Endothelial cell of umbilical vein (primary cell): ENCODE data around the gene CDCA7L. TPM values are rescaled to one million over a fixed set of nuclear protein-coding genes. Genes with fewer than 3 reads are reported as not detected.

ENCODE experiments used
- BruUV-seq: library from RNA; stranded (reverse); fragments of 400-500 nt; replicated peaks from 2 replicates; lab custom pipeline; 2021; lab: Mats Ljungman, UMichigan
- CTCF ChIA-PET: fragments of 300-600, 350-600 bp; sonication (Branson Sonifier 250); formaldehyde crosslinking; loops from one replicate; lab custom pipeline; 2021; ENCODE audit warnings: antibody characterized with exemption, inconsistent platforms; lab: Charles Lee
- POLR2A ChIA-PET: fragments of 300-600, 350-600 bp; sonication (Branson Sonifier 250); formaldehyde crosslinking; loops from one replicate; lab custom pipeline; 2021; ENCODE audit warnings: antibody characterized with exemption, inconsistent platforms; lab: Charles Lee
- DNase-seq: peaks from one replicate; pipeline ENCODE4 v3.0.0-alpha.2; 2011; ENCODE audit warnings: low read depth, low spot score
- FAIRE-seq: peaks from 2 replicates; lab custom pipeline; 2011; peaks lifted over from hg19 to GRCh38; lab: Jason Lieb, UNC
- H2AFZ ChIP-seq: 2 replicates; pipeline ENCODE4 v1.6.0; 2012; ENCODE audit warnings: low read depth, low read length, control low read depth, inconsistent platforms
- H3K27ac ChIP-seq: 2 replicates; pipeline ENCODE4 v1.5.1; 2011; ENCODE audit warnings: low read depth, mild to moderate bottlenecking, control low read depth, low read length, moderate library complexity; ENCODE audit not compliant: insufficient read depth
- H3K27me3 ChIP-seq, 2 experiments: 2 replicates each; pipeline versions ENCODE4 v1.6.0 to v1.6.1; 2011; ENCODE audit warnings: low read length in 2 of 2, mixed read lengths in 1 of 2; ENCODE audit not compliant: control insufficient read depth in 2 of 2, insufficient read depth in 2 of 2
- H3K36me3 ChIP-seq, 2 experiments: 2 replicates in 1 of 2; 3 replicates in 1 of 2; pipeline ENCODE4 v1.5.1; 2011; ENCODE audit warnings: low read length in 2 of 2, mild to moderate bottlenecking in 1 of 2, moderate library complexity in 1 of 2; ENCODE audit not compliant: control insufficient read depth in 2 of 2, insufficient read depth in 2 of 2; ENCODE audit errors: extremely low read depth in 1 of 2
- H3K4me1 ChIP-seq: 3 replicates; pipeline ENCODE4 v1.5.1; 2011; ENCODE audit warnings: mild to moderate bottlenecking, low read length; ENCODE audit not compliant: control insufficient read depth, insufficient read depth; ENCODE audit errors: extremely low read depth
- H3K4me2 ChIP-seq: 2 replicates; pipeline ENCODE4 v1.6.1; 2011; ENCODE audit warnings: low read length, control low read depth, mixed read lengths; ENCODE audit not compliant: insufficient read depth
- H3K4me3 ChIP-seq, 3 experiments: fragments of 200-600 bp in 1 of 3; sonication (generic), shearing (Covaris generic) in 1 of 3; replicated peaks in 1 of 3; 2 replicates each; pipeline ENCODE4 v1.5.1; 2011 to 2016; ENCODE audit warnings: control low read depth in 3 of 3, low read length in 3 of 3, mild to moderate bottlenecking in 2 of 3, inconsistent platforms in 1 of 3, low read depth in 1 of 3, moderate library complexity in 1 of 3; ENCODE audit not compliant: insufficient read depth in 1 of 3
- H3K79me2 ChIP-seq: 2 replicates; pipeline ENCODE4 v1.6.0; 2012; ENCODE audit warnings: low read length, inconsistent platforms; ENCODE audit not compliant: control insufficient read depth, insufficient read depth
- H3K9ac ChIP-seq: replicated peaks from 2 replicates; pipeline ENCODE3; 2011; ENCODE audit warnings: low read length, control low read depth; ENCODE audit not compliant: insufficient read depth; ENCODE audit errors: extremely low read depth
- H3K9me1 ChIP-seq: replicated peaks from 3 replicates; pipeline ENCODE4 v1.6.0; 2011; ENCODE audit warnings: mild to moderate bottlenecking, low read length; ENCODE audit not compliant: control insufficient read depth, insufficient read depth; ENCODE audit errors: extremely low read depth
- H3K9me3 ChIP-seq: replicated peaks from 2 replicates; pipeline ENCODE4 v1.5.1; 2012; ENCODE audit warnings: low read length, inconsistent platforms; ENCODE audit not compliant: control insufficient read depth, insufficient read depth
- H4K20me1 ChIP-seq: replicated peaks from 2 replicates; pipeline ENCODE3; 2011; ENCODE audit warnings: mild to moderate bottlenecking, low read length; ENCODE audit not compliant: control insufficient read depth, insufficient read depth; ENCODE audit errors: extremely low read depth
- EZH2 ChIP-seq: IDR thresholded peaks from 2 replicates; pipeline ENCODE4 v1.6.1; 2012; ENCODE audit warnings: borderline replicate concordance, low read depth, mild to moderate bottlenecking, moderate library complexity, low read length, inconsistent platforms; ENCODE audit not compliant: severe bottlenecking
- FOS ChIP-seq: IDR thresholded peaks from 2 replicates; pipeline ENCODE4 v1.6.1; 2011; ENCODE audit warnings: mild to moderate bottlenecking, low read length, moderate library complexity, borderline replicate concordance; ENCODE audit not compliant: insufficient read depth
- GATA2 ChIP-seq: IDR thresholded peaks from 2 replicates; pipeline ENCODE4 v1.7.0; 2011; ENCODE audit warnings: low read depth, mild to moderate bottlenecking, moderate library complexity, mixed read lengths, low read length; ENCODE audit not compliant: insufficient read length, insufficient read depth
- JUN ChIP-seq: IDR thresholded peaks from 2 replicates; pipeline ENCODE4 v1.6.1; 2011; ENCODE audit warnings: borderline replicate concordance, low read depth; ENCODE audit not compliant: insufficient read length, insufficient read depth
- MYC ChIP-seq: IDR thresholded peaks from one replicate; pipeline ENCODE4 v1.6.1; 2011; ENCODE audit warnings: mild to moderate bottlenecking, low read depth, low read length
- POLR2A ChIP-seq: IDR thresholded peaks from 2 replicates; pipeline ENCODE4 v1.6.1; 2012; ENCODE audit warnings: low read depth, mild to moderate bottlenecking, control low read depth, low read length
- POLR2AphosphoS5 ChIP-seq: IDR thresholded peaks from 2 replicates; pipeline ENCODE4 v1.6.1; 2012; ENCODE audit warnings: low read depth, mild to moderate bottlenecking, control low read depth, low read length, moderate library complexity; ENCODE audit not compliant: insufficient read depth
- dilution Hi-C: fragments of 300-500 bp; cut with MboI; formaldehyde crosslinking; loops from one replicate; pipeline ENCODE4 v1.15.0; 2019; ENCODE audit warnings: low sequenced_read_pairs; ENCODE audit not compliant: extremely low pct_ligation_motif_present
- intact Hi-C: fragments of 100-400 bp; cut with micrococcal nuclease; formaldehyde crosslinking; loops from one replicate; pipeline ENCODE4 v1.10.0; 2022
- polyA plus RNA-seq, 4 experiments: library from polyadenylated mRNA; depleted of rRNA in 3 of 4; stranded (reverse) in 3 of 4; unstranded in 1 of 4; fragments of >200 nt; gene quantifications; 2 replicates each; pipeline versions ENCODE4 v1.2.1 to v1.2.3, GENCODE V29; 2011 to 2012; ENCODE audit warnings: missing spikeins in 1 of 4
- total RNA-seq: library from RNA; stranded (reverse); gene quantifications from 2 replicates; pipeline ENCODE4 v1.2.3, GENCODE V29; 2021
- TF ChIP-seq, protein P1 (sequence below): IDR thresholded peaks from 2 replicates; pipeline ENCODE4 v1.6.1; 2011; ENCODE audit not compliant: insufficient read depth, insufficient read length
- TF ChIP-seq, protein P2 (sequence below), 2 donors: IDR thresholded peaks; 1 replicate in 1 of 2; 2 replicates in 1 of 2; pipeline ENCODE4 v1.5.1; 2011; ENCODE audit warnings: low read length in 2 of 2, mild to moderate bottlenecking in 2 of 2, moderate library complexity in 2 of 2, control low read depth in 1 of 2, inconsistent platforms in 1 of 2, low read depth in 1 of 2; ENCODE audit not compliant: insufficient read depth in 1 of 2; ENCODE audit errors: extremely low read depth in 1 of 2

The CDCA7L gene
- total and polyA plus RNA-seq, 2 donors (not counting 3 experiments of a cell fraction or from before 2014, with no cell fraction given): 68.4 to 91.6 TPM

DNA sequence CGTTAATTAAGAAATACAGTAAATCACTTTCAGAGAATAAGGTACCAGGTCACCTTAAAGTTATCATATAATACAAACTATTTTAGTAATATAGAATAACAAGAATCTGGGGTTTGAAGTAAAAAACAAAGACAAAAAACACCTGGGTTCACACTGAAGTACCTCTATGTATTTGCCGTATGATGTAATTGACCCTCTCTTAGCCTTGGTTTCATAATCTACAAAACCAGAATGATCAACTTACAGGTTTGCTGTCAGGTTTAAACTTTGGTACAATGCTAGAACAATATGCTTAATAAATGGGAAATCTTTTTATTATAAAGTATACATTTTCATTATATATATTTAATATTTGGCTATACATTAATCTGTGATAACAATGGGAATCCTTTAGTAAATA, 58.3 kb downstream of the CDCA7L start:
- H3K27me3 ChIP-seq: no peaks in the 10 kb centered on the region
- no TSS peak for BruUV-seq
- no peak overlapping the region for H3K27ac ChIP-seq
- ChIA-PET POLR2A (no interaction called here), CTCF (no interaction called here)
- no peak overlapping the region for H3K4me2 ChIP-seq
- DNase-seq (no peak), FAIRE-seq (no peak)
- H3K36me3 ChIP-seq: no peaks in the 10 kb centered on the region
- no peak overlapping the region for H3K9ac ChIP-seq
- dilution Hi-C loops: no loop called here
- H4K20me1 ChIP-seq: no peaks in the 10 kb centered on the region
- no peak overlapping the region for H3K4me3 ChIP-seq
- no peaks in the 10 kb centered on the region for H3K79me2 ChIP-seq
- H3K9me1 ChIP-seq: no peaks in the 10 kb centered on the region
- H3K9me3 ChIP-seq: no peaks in the 10 kb centered on the region
- TF ChIP-seq JUN (no peak), FOS (no peak), GATA2 (no peak), POLR2A (no peak), MYC (no peak), POLR2AphosphoS5 (no peak), EZH2 (no peak)
- TF ChIP-seq, protein P1, sequence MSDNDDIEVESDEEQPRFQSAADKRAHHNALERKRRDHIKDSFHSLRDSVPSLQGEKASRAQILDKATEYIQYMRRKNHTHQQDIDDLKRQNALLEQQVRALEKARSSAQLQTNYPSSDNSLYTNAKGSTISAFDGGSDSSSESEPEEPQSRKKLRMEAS: no peak
- TF ChIP-seq, protein P2, sequence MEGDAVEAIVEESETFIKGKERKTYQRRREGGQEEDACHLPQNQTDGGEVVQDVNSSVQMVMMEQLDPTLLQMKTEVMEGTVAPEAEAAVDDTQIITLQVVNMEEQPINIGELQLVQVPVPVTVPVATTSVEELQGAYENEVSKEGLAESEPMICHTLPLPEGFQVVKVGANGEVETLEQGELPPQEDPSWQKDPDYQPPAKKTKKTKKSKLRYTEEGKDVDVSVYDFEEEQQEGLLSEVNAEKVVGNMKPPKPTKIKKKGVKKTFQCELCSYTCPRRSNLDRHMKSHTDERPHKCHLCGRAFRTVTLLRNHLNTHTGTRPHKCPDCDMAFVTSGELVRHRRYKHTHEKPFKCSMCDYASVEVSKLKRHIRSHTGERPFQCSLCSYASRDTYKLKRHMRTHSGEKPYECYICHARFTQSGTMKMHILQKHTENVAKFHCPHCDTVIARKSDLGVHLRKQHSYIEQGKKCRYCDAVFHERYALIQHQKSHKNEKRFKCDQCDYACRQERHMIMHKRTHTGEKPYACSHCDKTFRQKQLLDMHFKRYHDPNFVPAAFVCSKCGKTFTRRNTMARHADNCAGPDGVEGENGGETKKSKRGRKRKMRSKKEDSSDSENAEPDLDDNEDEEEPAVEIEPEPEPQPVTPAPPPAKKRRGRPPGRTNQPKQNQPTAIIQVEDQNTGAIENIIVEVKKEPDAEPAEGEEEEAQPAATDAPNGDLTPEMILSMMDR (IDR thresholded peaks at IDR 0.05; ENCODE audit: extremely low read depth in 1 of 2, insufficient read depth in 1 of 2, low read depth in 1 of 2, low read length in 2 of 2): no peak
- no peaks in the 10 kb centered on the region for H3K4me1 ChIP-seq
- H2AFZ ChIP-seq: no peak overlapping the region
- intact Hi-C loops: no loop called here
